SK-N-SH treated with all-trans-retinoic acid at 6 μM for 48 hours (cell line): Measurements from ENCODE around the gene LRRC42.

Experiments used
- ATAC-seq: fragments of 200-7000 bp; cut with Tn5 transposase; 3 replicates; pipeline ENCODE4 v1.9.1; 2020; ENCODE audit warnings: mild to moderate bottlenecking, moderate library complexity
- ARNTL ChIP-seq: fragments of 450-650 bp; formaldehyde crosslinking; IDR thresholded peaks from 2 replicates; pipeline ENCODE4 v1.5.0; 2020; ENCODE audit warnings: low read depth, mild to moderate bottlenecking, moderate library complexity, borderline replicate concordance
- BACH2 ChIP-seq: fragments of 250-450 bp; sonication (Bioruptor Pico); IDR thresholded peaks from 2 replicates; pipeline ENCODE4 v1.9.0; 2021; ENCODE audit warnings: mild to moderate bottlenecking, borderline replicate concordance
- CSDC2 ChIP-seq: fragments of 250-450 bp; sonication (Bioruptor Pico); IDR thresholded peaks from 2 replicates; pipeline ENCODE4 v1.5.0; 2020; ENCODE audit warnings: mild to moderate bottlenecking, moderate library complexity
- ESRRG ChIP-seq: fragments of 250-450 bp; sonication (Bioruptor Pico); IDR thresholded peaks from 2 replicates; pipeline ENCODE4 v1.6.1; 2021; ENCODE audit warnings: mild to moderate bottlenecking
- GLIS3 ChIP-seq: fragments of 250-450 bp; sonication (Bioruptor Pico); IDR thresholded peaks from 2 replicates; pipeline ENCODE4 v1.5.0; 2020; ENCODE audit warnings: mild to moderate bottlenecking, moderate library complexity
- ISL1 ChIP-seq: fragments of 250-450 bp; sonication (Bioruptor Pico); IDR thresholded peaks from 2 replicates; pipeline ENCODE4 v2.1.2; 2022; ENCODE audit warnings: mild to moderate bottlenecking, moderate library complexity
- OSR1 ChIP-seq: fragments of 250-450 bp; sonication (Bioruptor Pico); IDR thresholded peaks from 2 replicates; pipeline ENCODE4 v1.8.0; 2022; ENCODE audit warnings: moderate library complexity, mild to moderate bottlenecking, inconsistent platforms
- PPARA ChIP-seq: fragments of 250-450 bp; sonication (Bioruptor Pico); IDR thresholded peaks from 2 replicates; pipeline ENCODE4 v1.5.0; 2020; ENCODE audit warnings: mild to moderate bottlenecking, borderline replicate concordance
- RARB ChIP-seq: fragments of 250-450 bp; sonication (Bioruptor Pico); IDR thresholded peaks from 2 replicates; pipeline ENCODE4 v1.8.0; 2021; ENCODE audit warnings: mild to moderate bottlenecking, moderate library complexity
- SNAI2 ChIP-seq: fragments of 250-450 bp; sonication (Bioruptor Pico); IDR thresholded peaks from 2 replicates; pipeline ENCODE4 v1.5.0; 2020; ENCODE audit warnings: mild to moderate bottlenecking, moderate library complexity
- TCF4 ChIP-seq: fragments of 250-450 bp; sonication (Bioruptor Pico); IDR thresholded peaks from 2 replicates; pipeline ENCODE4 v1.8.0; 2021; ENCODE audit warnings: mild to moderate bottlenecking, moderate library complexity, borderline replicate concordance
- ZC3H10 ChIP-seq: fragments of 250-450 bp; sonication (Bioruptor Pico); IDR thresholded peaks from 2 replicates; pipeline ENCODE4 v1.5.1; 2021; ENCODE audit warnings: mild to moderate bottlenecking, moderate library complexity
- ZFP3 ChIP-seq: fragments of 250-450 bp; sonication (Bioruptor Pico); IDR thresholded peaks from 2 replicates; pipeline ENCODE4 v1.5.0; 2020; ENCODE audit warnings: mild to moderate bottlenecking, moderate library complexity
- ZFP30 ChIP-seq: fragments of 450-650 bp; formaldehyde crosslinking; IDR thresholded peaks from 2 replicates; pipeline ENCODE4 v1.5.0; 2022; ENCODE audit warnings: mild to moderate bottlenecking, moderate library complexity
- ZNF565 ChIP-seq: fragments of 450-650 bp; formaldehyde crosslinking; conservative IDR thresholded peaks from 2 replicates; pipeline ENCODE4 v1.5.0; 2020; ENCODE audit warnings: low read depth, mild to moderate bottlenecking, moderate library complexity
- ZNF70 ChIP-seq: fragments of 450-650 bp; formaldehyde crosslinking; IDR thresholded peaks from 2 replicates; pipeline ENCODE4 v1.5.0; 2020; ENCODE audit warnings: mild to moderate bottlenecking, moderate library complexity
- ZNF8 ChIP-seq: fragments of 450-650 bp; formaldehyde crosslinking; IDR thresholded peaks from 2 replicates; pipeline ENCODE4 v1.5.0; 2020; ENCODE audit warnings: mild to moderate bottlenecking, moderate library complexity
- TF ChIP-seq, protein P1 (sequence below): fragments of 250-450 bp; sonication (Bioruptor Pico); IDR thresholded peaks from 2 replicates; pipeline ENCODE4 v1.8.0; 2020; ENCODE audit warnings: mild to moderate bottlenecking, moderate library complexity, borderline replicate concordance
- TF ChIP-seq, protein P2 (sequence below): fragments of 250-450 bp; sonication (Bioruptor Pico); IDR thresholded peaks from 2 replicates; pipeline ENCODE4 v1.5.1; 2020; ENCODE audit warnings: low read depth, mild to moderate bottlenecking, moderate library complexity
- TF ChIP-seq, protein P3 (sequence below): fragments of 250-450 bp; sonication (Bioruptor Pico); IDR thresholded peaks from 2 replicates; pipeline ENCODE4 v1.8.0; 2021; ENCODE audit warnings: low read depth, mild to moderate bottlenecking, moderate library complexity, borderline replicate concordance
- TF ChIP-seq, protein P4 (sequence below): fragments of 250-450 bp; sonication (Bioruptor Pico); IDR thresholded peaks from 2 replicates; pipeline ENCODE4 v1.5.1; 2021; ENCODE audit warnings: mild to moderate bottlenecking, moderate library complexity

Gene LRRC42

DNA sequence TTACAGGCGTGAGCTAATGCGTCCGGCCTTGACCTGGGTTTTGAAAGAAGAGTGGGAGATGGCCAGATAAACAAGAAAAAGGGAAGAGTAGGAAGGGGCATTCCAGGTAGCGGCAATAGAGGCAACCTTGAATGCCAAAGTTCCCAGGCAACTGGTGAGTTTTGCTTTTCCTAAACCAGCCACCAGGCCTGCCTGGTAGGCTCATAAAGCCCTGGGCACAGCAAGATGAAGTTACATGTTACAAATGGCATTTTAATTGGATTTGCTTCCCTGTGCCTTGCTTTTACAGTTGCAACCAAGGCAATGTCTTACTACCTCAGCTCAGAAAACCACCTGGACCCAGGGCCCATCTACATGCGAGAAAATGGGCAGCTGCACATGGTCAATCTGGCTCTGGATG lies 5.5 kb downstream of the LRRC42 start:
- ATAC-seq: peak; percentile 50; the same call in 2 of the 3 replicates
- TF ChIP-seq OSR1 (CRISPR knock-in tag): no peak
- no peak for TF ChIP-seq ZNF70
- TF ChIP-seq PPARA: no peak
- no peak for TF ChIP-seq RARB
- TF ChIP-seq, protein P1, sequence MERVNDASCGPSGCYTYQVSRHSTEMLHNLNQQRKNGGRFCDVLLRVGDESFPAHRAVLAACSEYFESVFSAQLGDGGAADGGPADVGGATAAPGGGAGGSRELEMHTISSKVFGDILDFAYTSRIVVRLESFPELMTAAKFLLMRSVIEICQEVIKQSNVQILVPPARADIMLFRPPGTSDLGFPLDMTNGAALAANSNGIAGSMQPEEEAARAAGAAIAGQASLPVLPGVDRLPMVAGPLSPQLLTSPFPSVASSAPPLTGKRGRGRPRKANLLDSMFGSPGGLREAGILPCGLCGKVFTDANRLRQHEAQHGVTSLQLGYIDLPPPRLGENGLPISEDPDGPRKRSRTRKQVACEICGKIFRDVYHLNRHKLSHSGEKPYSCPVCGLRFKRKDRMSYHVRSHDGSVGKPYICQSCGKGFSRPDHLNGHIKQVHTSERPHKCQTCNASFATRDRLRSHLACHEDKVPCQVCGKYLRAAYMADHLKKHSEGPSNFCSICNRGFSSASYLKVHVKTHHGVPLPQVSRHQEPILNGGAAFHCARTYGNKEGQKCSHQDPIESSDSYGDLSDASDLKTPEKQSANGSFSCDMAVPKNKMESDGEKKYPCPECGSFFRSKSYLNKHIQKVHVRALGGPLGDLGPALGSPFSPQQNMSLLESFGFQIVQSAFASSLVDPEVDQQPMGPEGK: no peak
- no peak for TF ChIP-seq SNAI2 (CRISPR knock-in tag)
- TF ChIP-seq GLIS3: no peak
- TF ChIP-seq, protein P2, sequence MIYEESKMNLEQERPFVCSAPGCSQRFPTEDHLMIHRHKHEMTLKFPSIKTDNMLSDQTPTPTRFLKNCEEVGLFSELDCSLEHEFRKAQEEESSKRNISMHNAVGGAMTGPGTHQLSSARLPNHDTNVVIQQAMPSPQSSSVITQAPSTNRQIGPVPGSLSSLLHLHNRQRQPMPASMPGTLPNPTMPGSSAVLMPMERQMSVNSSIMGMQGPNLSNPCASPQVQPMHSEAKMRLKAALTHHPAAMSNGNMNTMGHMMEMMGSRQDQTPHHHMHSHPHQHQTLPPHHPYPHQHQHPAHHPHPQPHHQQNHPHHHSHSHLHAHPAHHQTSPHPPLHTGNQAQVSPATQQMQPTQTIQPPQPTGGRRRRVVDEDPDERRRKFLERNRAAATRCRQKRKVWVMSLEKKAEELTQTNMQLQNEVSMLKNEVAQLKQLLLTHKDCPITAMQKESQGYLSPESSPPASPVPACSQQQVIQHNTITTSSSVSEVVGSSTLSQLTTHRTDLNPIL (CRISPR knock-in tag): no peak
- no peak for TF ChIP-seq TCF4 (CRISPR knock-in tag)
- no peak for TF ChIP-seq ZNF8
- TF ChIP-seq ARNTL (CRISPR knock-in tag): no peak
- TF ChIP-seq, all 23 proteins: peak for 0

DNA sequence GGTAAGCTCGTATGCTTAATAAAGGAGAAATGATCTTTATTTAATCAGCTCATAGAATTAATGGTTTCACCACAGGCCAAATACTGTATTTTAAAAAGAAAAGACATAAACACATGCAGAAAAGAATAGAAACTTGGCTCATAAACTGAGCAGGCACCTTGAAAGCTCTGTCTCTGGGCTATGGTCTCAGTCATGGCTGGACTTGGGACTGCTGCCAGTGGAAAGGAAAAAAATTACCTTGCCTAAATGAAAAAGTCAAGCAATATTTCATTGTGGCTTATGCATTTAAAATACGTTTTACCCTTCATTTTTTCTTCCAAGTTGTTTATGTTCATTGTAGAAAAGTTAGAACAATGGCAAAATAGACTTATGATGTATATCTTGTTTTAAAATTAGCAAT lies 8.0 kb downstream of the LRRC42 start:
- TF ChIP-seq ZNF565 (no peak), ZC3H10 (CRISPR knock-in tag) (no peak), ZFP30 (CRISPR knock-in tag) (no peak), ZFP3 (CRISPR knock-in tag) (no peak), OSR1 (CRISPR knock-in tag) (no peak), BACH2 (no peak), ISL1 (no peak), GLIS3 (no peak), ESRRG (CRISPR knock-in tag) (no peak)
- TF ChIP-seq, protein P2 (CRISPR knock-in tag): no peak
- TF ChIP-seq, protein P3, sequence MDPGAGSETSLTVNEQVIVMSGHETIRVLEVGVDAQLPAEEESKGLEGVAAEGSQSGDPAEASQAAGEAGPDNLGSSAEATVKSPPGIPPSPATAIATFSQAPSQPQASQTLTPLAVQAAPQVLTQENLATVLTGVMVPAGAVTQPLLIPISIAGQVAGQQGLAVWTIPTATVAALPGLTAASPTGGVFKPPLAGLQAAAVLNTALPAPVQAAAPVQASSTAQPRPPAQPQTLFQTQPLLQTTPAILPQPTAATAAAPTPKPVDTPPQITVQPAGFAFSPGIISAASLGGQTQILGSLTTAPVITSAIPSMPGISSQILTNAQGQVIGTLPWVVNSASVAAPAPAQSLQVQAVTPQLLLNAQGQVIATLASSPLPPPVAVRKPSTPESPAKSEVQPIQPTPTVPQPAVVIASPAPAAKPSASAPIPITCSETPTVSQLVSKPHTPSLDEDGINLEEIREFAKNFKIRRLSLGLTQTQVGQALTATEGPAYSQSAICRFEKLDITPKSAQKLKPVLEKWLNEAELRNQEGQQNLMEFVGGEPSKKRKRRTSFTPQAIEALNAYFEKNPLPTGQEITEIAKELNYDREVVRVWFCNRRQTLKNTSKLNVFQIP (CRISPR knock-in tag): no peak
- TF ChIP-seq, protein P4, sequence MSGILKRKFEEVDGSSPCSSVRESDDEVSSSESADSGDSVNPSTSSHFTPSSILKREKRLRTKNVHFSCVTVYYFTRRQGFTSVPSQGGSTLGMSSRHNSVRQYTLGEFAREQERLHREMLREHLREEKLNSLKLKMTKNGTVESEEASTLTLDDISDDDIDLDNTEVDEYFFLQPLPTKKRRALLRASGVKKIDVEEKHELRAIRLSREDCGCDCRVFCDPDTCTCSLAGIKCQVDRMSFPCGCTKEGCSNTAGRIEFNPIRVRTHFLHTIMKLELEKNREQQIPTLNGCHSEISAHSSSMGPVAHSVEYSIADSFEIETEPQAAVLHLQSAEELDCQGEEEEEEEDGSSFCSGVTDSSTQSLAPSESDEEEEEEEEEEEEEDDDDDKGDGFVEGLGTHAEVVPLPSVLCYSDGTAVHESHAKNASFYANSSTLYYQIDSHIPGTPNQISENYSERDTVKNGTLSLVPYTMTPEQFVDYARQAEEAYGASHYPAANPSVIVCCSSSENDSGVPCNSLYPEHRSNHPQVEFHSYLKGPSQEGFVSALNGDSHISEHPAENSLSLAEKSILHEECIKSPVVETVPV (CRISPR knock-in tag): no peak
- no peak for ATAC-seq

DNA sequence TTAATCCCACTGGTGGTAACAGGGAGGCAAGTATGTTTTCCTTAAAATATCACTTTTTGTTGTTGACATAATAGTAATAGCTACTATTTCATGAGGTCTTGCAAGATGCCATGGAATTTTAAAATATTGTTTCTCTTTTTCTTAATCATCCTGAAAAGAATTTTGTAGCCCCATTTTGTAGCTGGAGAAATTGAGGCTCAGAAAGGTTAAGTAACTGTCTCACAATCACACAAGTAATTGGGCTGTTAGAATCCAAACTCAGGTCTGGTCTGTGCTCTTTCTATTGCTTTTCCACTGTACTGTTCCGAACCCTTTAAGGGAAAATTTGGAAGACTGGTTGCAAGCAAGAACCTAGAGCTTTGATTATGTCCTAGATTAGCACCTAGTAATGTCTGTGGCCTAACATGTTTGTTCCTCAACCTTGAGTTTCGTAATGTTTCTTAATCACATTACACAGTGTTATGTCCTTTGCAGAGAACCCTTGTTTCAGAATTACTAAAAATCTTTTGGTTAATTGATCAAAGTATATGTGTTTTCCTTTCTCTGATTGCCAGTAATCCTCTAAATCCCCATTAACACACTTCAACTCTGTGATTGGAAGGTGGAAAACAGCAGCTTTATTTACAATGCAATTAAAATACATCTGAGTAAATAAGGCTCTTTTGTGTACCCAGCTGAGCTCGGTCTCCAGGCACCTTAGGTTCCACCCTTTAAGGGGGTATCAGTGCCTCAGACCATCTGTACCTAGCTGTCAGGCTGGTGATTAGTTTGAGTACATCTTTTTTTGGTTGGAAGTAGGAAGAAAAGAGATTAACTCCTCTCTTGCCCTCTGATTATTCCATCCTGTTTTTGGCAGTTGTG lies 10.4 kb downstream of the LRRC42 start:
- ATAC-seq: peak; percentile 27; the same call in 1 of the 3 replicates
- TF ChIP-seq OSR1 (CRISPR knock-in tag): no peak
- no peak for TF ChIP-seq GLIS3
- no peak for TF ChIP-seq TCF4 (CRISPR knock-in tag)
- TF ChIP-seq, protein P2 (CRISPR knock-in tag): no peak
- TF ChIP-seq, protein P1: no peak
- no peak for TF ChIP-seq SNAI2 (CRISPR knock-in tag)
- no peak for TF ChIP-seq ISL1
- no peak for TF ChIP-seq CSDC2 (CRISPR knock-in tag)
- no peak for TF ChIP-seq ARNTL (CRISPR knock-in tag)
- TF ChIP-seq, protein P4 (CRISPR knock-in tag): no peak
